Fibroblast of peridontal ligament (primary cell): ENCODE results near the gene FOLR1.

Source experiments
- DNase-seq: peaks from one replicate; pipeline ENCODE4 v3.0.0-alpha.2; 2010; ENCODE audit errors: extremely low read depth

FOLR1 gene

GRCh38 chr11:72235351-72236057 is 43.6 kb downstream of the FOLR1 start:
- no peak for DNase-seq

- DNase-seq = peak; percentile 68
These were observed 44.2 kb downstream of the FOLR1 start for GRCh38 chr11:72236083-72236697.

GRCh38 chr11:72236774-72237111 is 44.8 kb downstream of the FOLR1 start:
- DNase-seq = no peak

- no peak for DNase-seq
These were observed 45.4 kb downstream of the FOLR1 start for GRCh38 chr11:72237112-72237931.

GRCh38 chr11:72238040-72238450 is 46.1 kb downstream of the FOLR1 start:
- DNase-seq = peak; percentile 54

GRCh38 chr11:72238492-72239312 is 46.8 kb downstream of the FOLR1 start:
- no peak for DNase-seq

GRCh38 chr11:72239313-72239848 is 47.4 kb downstream of the FOLR1 start:
- peak; percentile 18 for DNase-seq

GRCh38 chr11:72239849-72240460 is 48.0 kb downstream of the FOLR1 start:
- peak; percentile 23 for DNase-seq

GRCh38 chr11:72240461-72241290 is 48.7 kb downstream of the FOLR1 start:
- DNase-seq = peak; percentile 20

GRCh38 chr11:72241291-72241781 is 49.4 kb downstream of the FOLR1 start:
- no peak for DNase-seq

- DNase-seq = no peak
These were observed 50.2 kb downstream of the FOLR1 start for GRCh38 chr11:72242141-72242540.

- no peak for DNase-seq
These were observed 51.5 kb downstream of the FOLR1 start for GRCh38 chr11:72243173-72244059.

GRCh38 chr11:72244060-72244360 is 52.1 kb downstream of the FOLR1 start, which contains the start of gene PHOX2A:
Gene PHOX2A (minus strand): TSS chr11:72244176. CDS start chr11:72244004, 172 bp downstream.
- no peak for DNase-seq

GRCh38 chr11:72244361-72245262 is 52.7 kb downstream of the FOLR1 start:
- DNase-seq = no peak

- DNase-seq = no peak
These were observed 53.4 kb downstream of the FOLR1 start for GRCh38 chr11:72245263-72245816.
